Caco-2 (cell line): ENCODE results near the gene CNGA4. TPM values are rescaled to one million over a fixed set of nuclear protein-coding genes. Genes with fewer than 3 reads are reported as not detected.

Experiments
- BruUV-seq: library from RNA; stranded (reverse); fragments of 400-500 nt; replicated peaks from 2 replicates; lab custom pipeline; 2021; lab: Mats Ljungman, UMichigan
- CTCF ChIA-PET: fragments of 300-600 bp; sonication (Branson Sonifier 250); formaldehyde crosslinking; loops from one replicate; lab custom pipeline; 2022; ENCODE audit warnings: antibody characterized with exemption; lab: Charles Lee
- POLR2A ChIA-PET: fragments of 300-600 bp; sonication (Branson Sonifier 250); formaldehyde crosslinking; loops from one replicate; lab custom pipeline; 2022; ENCODE audit warnings: antibody characterized with exemption; lab: Charles Lee
- DNase-seq, 2 experiments: peaks; one replicate each; pipeline versions ENCODE4 v3.0.0 to v3.0.0-alpha.2; 2020 to 2022
- H3K27me3 ChIP-seq: replicated peaks from 2 replicates; pipeline ENCODE4 v1.6.0; 2011; ENCODE audit warnings: low read length; ENCODE audit not compliant: control insufficient read depth, insufficient read depth
- H3K36me3 ChIP-seq: 2 replicates; pipeline ENCODE4 v1.5.1; 2011; ENCODE audit warnings: low read length; ENCODE audit not compliant: control insufficient read depth, insufficient read depth
- H3K4me1 ChIP-seq: fragments of 250-450 bp; sonication (Bioruptor Pico); 2 replicates; pipeline ENCODE4 v1.5.1; 2020; ENCODE audit warnings: mild to moderate bottlenecking
- H3K4me3 ChIP-seq: 2 replicates; pipeline ENCODE4 v1.5.1; 2011; ENCODE audit warnings: low read depth, mild to moderate bottlenecking, control low read depth, low read length
- H3K9me3 ChIP-seq: fragments of 250-450 bp; sonication (Bioruptor Pico); 2 replicates; pipeline ENCODE4 v1.5.1; 2020; ENCODE audit warnings: mild to moderate bottlenecking, moderate library complexity
- H3K27ac Mint-ChIP-seq: one replicate; pipeline ENCODE4 v1.8.0; 2022; ENCODE audit warnings: mixed read lengths; ENCODE audit not compliant: unreplicated experiment
- H3K27me3 Mint-ChIP-seq: one replicate; pipeline ENCODE4 v1.8.0; 2022; ENCODE audit warnings: mixed read lengths; ENCODE audit not compliant: insufficient read depth, unreplicated experiment
- H3K36me3 Mint-ChIP-seq: one replicate; pipeline ENCODE4 v1.8.0; 2022; ENCODE audit warnings: mild to moderate bottlenecking, mixed read lengths; ENCODE audit not compliant: insufficient read depth, unreplicated experiment
- H3K4me1 Mint-ChIP-seq: one replicate; pipeline ENCODE4 v1.8.0; 2022; ENCODE audit warnings: low read depth, mixed read lengths; ENCODE audit not compliant: unreplicated experiment
- H3K4me3 Mint-ChIP-seq: one replicate; pipeline ENCODE4 v1.8.0; 2022; ENCODE audit warnings: mild to moderate bottlenecking, moderate library complexity, mixed read lengths; ENCODE audit not compliant: unreplicated experiment
- H3K9me3 Mint-ChIP-seq: one replicate; pipeline ENCODE4 v1.8.0; 2022; ENCODE audit warnings: mixed read lengths; ENCODE audit not compliant: unreplicated experiment
- intact Hi-C: fragments of 100-400 bp; cut with micrococcal nuclease; formaldehyde crosslinking; loops from one replicate; pipeline ENCODE4 v1.10.0; 2022; ENCODE audit not compliant: unreplicated experiment
- total RNA-seq: library from RNA; stranded (reverse); gene quantifications from 2 replicates; pipeline ENCODE4 v1.2.3, GENCODE V29; 2022
- TF ChIP-seq, protein P1 (sequence below), 2 experiments: fragments of 200-600 bp in 1 of 2; IDR thresholded peaks; 1 replicate in 1 of 2; 2 replicates in 1 of 2; pipeline versions ENCODE4 v1.5.1 to v1.8.0; 2011 to 2022; ENCODE audit warnings: antibody characterized with exemption in 1 of 2, control low read depth in 1 of 2, inconsistent platforms in 1 of 2, low read depth in 1 of 2, low read length in 1 of 2, mild to moderate bottlenecking in 1 of 2, moderate library complexity in 1 of 2; ENCODE audit not compliant: insufficient read depth in 1 of 2, severe bottlenecking in 1 of 2, unreplicated experiment in 1 of 2

Gene CNGA4
- total RNA-seq, 1 experiment from 2014 or later = not detected

DNA sequence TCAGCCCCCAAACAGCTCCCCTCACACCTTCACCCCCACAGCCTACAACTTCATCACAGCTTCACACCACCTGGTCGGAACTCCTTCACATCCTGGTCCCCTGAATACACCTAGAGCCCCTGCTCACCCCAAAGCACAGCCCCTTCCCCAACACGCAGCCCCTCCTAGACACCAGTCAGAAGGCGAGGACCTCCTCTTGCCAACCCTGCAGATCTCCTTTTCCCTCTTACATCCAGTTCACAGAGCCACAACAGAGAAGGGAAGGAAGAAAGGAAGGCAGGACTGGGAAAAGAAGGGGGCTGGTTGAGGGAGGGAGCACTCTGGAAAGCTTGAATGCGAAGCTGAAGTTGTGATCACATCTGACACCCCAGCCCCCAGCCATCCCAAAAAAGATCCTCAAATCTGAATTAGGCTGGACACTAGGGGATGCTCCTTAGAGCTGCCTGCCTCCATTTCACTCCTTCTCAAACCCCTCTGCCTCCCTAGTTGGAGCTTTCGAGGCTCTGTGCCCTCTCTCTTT is 21.4 kb downstream of the CNGA4 start:
- no peak for DNase-seq
- Mint-ChIP-seq H3K27me3 (no peaks in the 10 kb centered on the region), H3K4me1 (no peaks in the 10 kb centered on the region), H3K9me3 (no peaks in the 10 kb centered on the region), H3K36me3 (no peaks in the 10 kb centered on the region), H3K27ac (no peak overlapping the region), H3K4me3 (no peak overlapping the region)
- no peaks in the 10 kb centered on the region for H3K36me3 ChIP-seq
- peak overlapping the region; percentile 54 for H3K4me3 ChIP-seq
- peaks cover 8% of the 10 kb centered on the region for H3K27me3 ChIP-seq
- intact Hi-C loops = no loop called here
- ChIA-PET CTCF (interaction anchor here (0.7 to 1.4 kb wide), 4 partner anchors 9 to 103 kb away, joined by 3 to 4 read pairs (median 4); no protein-coding TSS in a partner anchor), POLR2A (no interaction called here)
- TF ChIP-seq, protein P1, sequence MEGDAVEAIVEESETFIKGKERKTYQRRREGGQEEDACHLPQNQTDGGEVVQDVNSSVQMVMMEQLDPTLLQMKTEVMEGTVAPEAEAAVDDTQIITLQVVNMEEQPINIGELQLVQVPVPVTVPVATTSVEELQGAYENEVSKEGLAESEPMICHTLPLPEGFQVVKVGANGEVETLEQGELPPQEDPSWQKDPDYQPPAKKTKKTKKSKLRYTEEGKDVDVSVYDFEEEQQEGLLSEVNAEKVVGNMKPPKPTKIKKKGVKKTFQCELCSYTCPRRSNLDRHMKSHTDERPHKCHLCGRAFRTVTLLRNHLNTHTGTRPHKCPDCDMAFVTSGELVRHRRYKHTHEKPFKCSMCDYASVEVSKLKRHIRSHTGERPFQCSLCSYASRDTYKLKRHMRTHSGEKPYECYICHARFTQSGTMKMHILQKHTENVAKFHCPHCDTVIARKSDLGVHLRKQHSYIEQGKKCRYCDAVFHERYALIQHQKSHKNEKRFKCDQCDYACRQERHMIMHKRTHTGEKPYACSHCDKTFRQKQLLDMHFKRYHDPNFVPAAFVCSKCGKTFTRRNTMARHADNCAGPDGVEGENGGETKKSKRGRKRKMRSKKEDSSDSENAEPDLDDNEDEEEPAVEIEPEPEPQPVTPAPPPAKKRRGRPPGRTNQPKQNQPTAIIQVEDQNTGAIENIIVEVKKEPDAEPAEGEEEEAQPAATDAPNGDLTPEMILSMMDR (IDR thresholded peaks at IDR 0.05; ENCODE audit: insufficient read depth in 1 of 2, low read depth in 1 of 2, low read length in 1 of 2, severe bottlenecking in 1 of 2, unreplicated experiment in 1 of 2) = no peak
- 0 out of 2 replicates have a peak, but pooled peaks cover 8% of the 10 kb centered on the region for H3K4me1 ChIP-seq
- BruUV-seq = no TSS peak
- H3K9me3 ChIP-seq = no peaks in the 10 kb centered on the region

- ChIA-PET POLR2A (no interaction called here), CTCF (interaction anchor here (1.0 kb wide), 1 partner anchor 13 kb away, joined by 8 read pairs; no protein-coding TSS in a partner anchor)
- 0 out of 2 replicates have a peak, but pooled peaks cover 3% of the 10 kb centered on the region for H3K4me1 ChIP-seq
- H3K27me3 ChIP-seq = peaks cover 5% of the 10 kb centered on the region
- TF ChIP-seq, protein P1 (IDR thresholded peaks at IDR 0.05; ENCODE audit: insufficient read depth in 1 of 2, low read depth in 1 of 2, low read length in 1 of 2, severe bottlenecking in 1 of 2, unreplicated experiment in 1 of 2) = no peak
- H3K9me3 Mint-ChIP-seq = no peaks in the 10 kb centered on the region
- H3K27me3 Mint-ChIP-seq = peaks cover 5% of the 10 kb centered on the region
- H3K4me1 Mint-ChIP-seq = no peaks in the 10 kb centered on the region
- intact Hi-C loops = no loop called here
- H3K9me3 ChIP-seq = no peaks in the 10 kb centered on the region
- BruUV-seq = no TSS peak
- no peak overlapping the region for H3K4me3 ChIP-seq
- no peak overlapping the region for H3K4me3 Mint-ChIP-seq
- DNase-seq = no peak
- H3K27ac Mint-ChIP-seq = no peak overlapping the region
- no peaks in the 10 kb centered on the region for H3K36me3 Mint-ChIP-seq
- no peaks in the 10 kb centered on the region for H3K36me3 ChIP-seq
These were observed 24.8 kb downstream of the CNGA4 start for GRCh38 chr11:6263662-6264061.

DNA sequence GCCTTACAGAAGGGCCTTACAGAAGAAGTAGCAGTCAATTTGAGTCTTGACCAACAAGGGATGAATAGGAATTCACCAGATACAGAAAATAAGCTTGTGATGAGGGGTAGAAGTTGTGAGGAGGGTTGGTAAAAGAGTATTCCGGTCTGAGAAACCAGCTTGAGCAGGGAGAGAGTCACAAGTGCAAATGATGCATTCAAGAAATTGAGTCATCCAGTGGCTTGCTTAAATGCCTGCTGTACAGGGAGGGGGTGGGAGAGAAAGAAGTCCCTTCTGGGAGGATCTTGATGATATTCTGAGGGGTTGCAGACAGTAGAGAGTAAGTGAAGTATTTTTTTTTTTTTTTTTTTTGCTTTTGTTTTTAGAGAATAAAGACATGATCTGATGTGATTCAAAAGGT is 29.9 kb downstream of the CNGA4 start:
- H3K27me3 Mint-ChIP-seq = peaks cover 5% of the 10 kb centered on the region
- no peak for DNase-seq
- Histone ChIP-seq H3K27me3 (no peaks in the 10 kb centered on the region), H3K4me3 (no peak overlapping the region), H3K9me3 (no peaks in the 10 kb centered on the region), H3K36me3 (no peaks in the 10 kb centered on the region), H3K4me1 (no peaks in the 10 kb centered on the region)
- H3K4me1 Mint-ChIP-seq = no peaks in the 10 kb centered on the region
- H3K4me3 Mint-ChIP-seq = no peak overlapping the region
- no peak overlapping the region for H3K27ac Mint-ChIP-seq
- no peaks in the 10 kb centered on the region for H3K9me3 Mint-ChIP-seq
- no TSS peak for BruUV-seq
- POLR2A ChIA-PET = no interaction called here
- TF ChIP-seq, protein P1 (IDR thresholded peaks at IDR 0.05; ENCODE audit: insufficient read depth in 1 of 2, low read depth in 1 of 2, low read length in 1 of 2, severe bottlenecking in 1 of 2, unreplicated experiment in 1 of 2) = no peak
- no peaks in the 10 kb centered on the region for H3K36me3 Mint-ChIP-seq
- CTCF ChIA-PET = no interaction called here
- intact Hi-C loops = no loop called here
